Ovary (tissue), 3 donors: Measurements from ENCODE around the gene USP13.

Source experiments
- CTCF ChIP-seq, 3 donors: fragments of 450-650 bp in 2 of 3; fragments of 200-600 bp in 1 of 3; IDR thresholded peaks; one replicate each; pipeline versions ENCODE4 v1.5.1 to v1.8.0; 2016 to 2022; ENCODE audit warnings: antibody characterized with exemption in 3 of 3, mild to moderate bottlenecking in 1 of 3
- EP300 ChIP-seq: sonication (generic); formaldehyde crosslinking; IDR thresholded peaks from one replicate; pipeline ENCODE4 v1.6.1; 2017; ENCODE audit warnings: antibody characterized with exemption
- POLR2A ChIP-seq: fragments of 450-650 bp; IDR thresholded peaks from one replicate; pipeline ENCODE4 v1.6.1; 2017; ENCODE audit warnings: antibody characterized with exemption, mild to moderate bottlenecking, moderate library complexity
- donor health status: DM: no; HTN: no; CAD: no.

- TF ChIP-seq CTCF (IDR thresholded peaks at IDR 0.05) (no peak), POLR2A (no peak), EP300 (no peak)
Observed at GRCh38 chr3:179731544-179731943, 78.7 kb downstream of the USP13 start.
